Astrocyte (in vitro differentiated cells and primary cell): Measurements from ENCODE around the gene LRRC8A.
"Not testable (repeated sequence)": the region's sequence is repeated elsewhere in the genome, so short reads cannot be mapped to it uniquely, and the experiment has no call there.

Source experiments
- CTCF ChIP-seq: IDR thresholded peaks from 2 replicates; pipeline ENCODE4 v1.5.1; 2011; ENCODE audit warnings: low read depth, mild to moderate bottlenecking, inconsistent platforms, low read length, moderate library complexity; ENCODE audit not compliant: insufficient read depth
- EZH2 ChIP-seq: IDR thresholded peaks from 2 replicates; pipeline ENCODE4 v1.6.1; 2012; ENCODE audit warnings: mild to moderate bottlenecking, low read length, inconsistent platforms; ENCODE audit not compliant: insufficient read depth

- TF ChIP-seq CTCF, EZH2: not testable (repeated sequence)
These were observed 79.5 kb downstream of the LRRC8A start for GRCh38 chr9:128961403-128961802.
